ENCODE results near the gene SH3BP5L. TPM values are rescaled to one million over a fixed set of nuclear protein-coding genes. Genes with fewer than 3 reads are reported as not detected.
"Not testable (repeated sequence)": the region's sequence is repeated elsewhere in the genome, so short reads cannot be mapped to it uniquely, and the experiment has no call there.

Gene SH3BP5L
- total and polyA plus RNA-seq, 2 experiments from 2014 or later, result 6.5 to 17.2 TPM

DNA sequence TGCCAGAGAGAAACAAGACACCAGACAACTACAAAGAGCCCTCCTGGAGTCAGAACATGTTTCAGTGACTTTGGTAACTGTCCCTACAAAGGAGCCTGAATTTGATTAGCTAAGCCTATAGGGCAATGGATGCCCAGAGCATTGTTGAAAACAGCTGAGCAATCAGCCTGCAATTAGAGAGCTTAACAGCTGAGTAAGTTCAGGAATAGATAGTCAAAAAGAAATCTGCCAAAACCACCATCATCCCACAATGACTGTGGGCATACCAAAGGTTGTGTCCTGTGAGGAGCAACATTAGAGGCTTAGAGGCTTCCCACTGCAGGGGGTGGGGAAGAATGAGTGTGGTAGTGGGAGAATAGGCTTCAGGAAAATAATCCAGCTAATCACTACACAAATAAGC lies 32.1 kb downstream of the SH3BP5L start:
- no peak for DNase-seq (ENCODE audit: low spot score)
- no peaks in the 10 kb centered on the region for H3K36me3 ChIP-seq (replicated peaks; ENCODE audit: insufficient read depth, low read depth)
- no peaks in the 10 kb centered on the region for H3K9me2 ChIP-seq (replicated peaks; ENCODE audit: insufficient read depth)
- TF ChIP-seq EZH2phosphoT487 (IDR thresholded peaks at IDR 0.05; ENCODE audit: low read depth, severe bottlenecking, unreplicated experiment), result no peak
- TF ChIP-seq EZH2 (IDR thresholded peaks at IDR 0.05; ENCODE audit: borderline replicate concordance), result no peak
- TF ChIP-seq, protein P1, sequence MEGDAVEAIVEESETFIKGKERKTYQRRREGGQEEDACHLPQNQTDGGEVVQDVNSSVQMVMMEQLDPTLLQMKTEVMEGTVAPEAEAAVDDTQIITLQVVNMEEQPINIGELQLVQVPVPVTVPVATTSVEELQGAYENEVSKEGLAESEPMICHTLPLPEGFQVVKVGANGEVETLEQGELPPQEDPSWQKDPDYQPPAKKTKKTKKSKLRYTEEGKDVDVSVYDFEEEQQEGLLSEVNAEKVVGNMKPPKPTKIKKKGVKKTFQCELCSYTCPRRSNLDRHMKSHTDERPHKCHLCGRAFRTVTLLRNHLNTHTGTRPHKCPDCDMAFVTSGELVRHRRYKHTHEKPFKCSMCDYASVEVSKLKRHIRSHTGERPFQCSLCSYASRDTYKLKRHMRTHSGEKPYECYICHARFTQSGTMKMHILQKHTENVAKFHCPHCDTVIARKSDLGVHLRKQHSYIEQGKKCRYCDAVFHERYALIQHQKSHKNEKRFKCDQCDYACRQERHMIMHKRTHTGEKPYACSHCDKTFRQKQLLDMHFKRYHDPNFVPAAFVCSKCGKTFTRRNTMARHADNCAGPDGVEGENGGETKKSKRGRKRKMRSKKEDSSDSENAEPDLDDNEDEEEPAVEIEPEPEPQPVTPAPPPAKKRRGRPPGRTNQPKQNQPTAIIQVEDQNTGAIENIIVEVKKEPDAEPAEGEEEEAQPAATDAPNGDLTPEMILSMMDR (IDR thresholded peaks at IDR 0.05; ENCODE audit: poor library complexity), result no peak
- H2AFZ ChIP-seq, result no peak overlapping the region
- H3K9me3 ChIP-seq (ENCODE audit: low read depth), result no peaks in the 10 kb centered on the region
- H3K4me3 ChIP-seq, result no peak overlapping the region
- no peak overlapping the region for H3K27ac ChIP-seq
- no peaks in the 10 kb centered on the region for H3K4me1 ChIP-seq (ENCODE audit: insufficient read depth)
- H3K4me2 ChIP-seq, result no peak overlapping the region
- H3K79me2 ChIP-seq, result no peaks in the 10 kb centered on the region
- H3K27me3 ChIP-seq, result no peaks in the 10 kb centered on the region
- H4K20me1 ChIP-seq (ENCODE audit: insufficient read depth, poor library complexity, severe bottlenecking), result no peaks in the 10 kb centered on the region

GRCh38 chr1:248792342-248792741 lies 33.4 kb downstream of the SH3BP5L start:
- H3K79me2 ChIP-seq, result no peaks in the 10 kb centered on the region
- no peak overlapping the region for H3K4me2 ChIP-seq
- H3K9me3 ChIP-seq (ENCODE audit: low read depth), result no peaks in the 10 kb centered on the region
- no peak overlapping the region for H2AFZ ChIP-seq
- H4K20me1 ChIP-seq (ENCODE audit: insufficient read depth, poor library complexity, severe bottlenecking), result no peaks in the 10 kb centered on the region
- TF ChIP-seq, protein P1 (IDR thresholded peaks at IDR 0.05; ENCODE audit: poor library complexity), result no peak
- TF ChIP-seq EZH2phosphoT487 (IDR thresholded peaks at IDR 0.05; ENCODE audit: low read depth, severe bottlenecking, unreplicated experiment) (no peak), EZH2 (IDR thresholded peaks at IDR 0.05; ENCODE audit: borderline replicate concordance) (no peak)
- 86% methylated on average over 5 of the region's 5 CpGs for WGBS (ENCODE audit: low lambda C conversion rate, missing lambda C conversion rate)
- H3K9me2 ChIP-seq (replicated peaks; ENCODE audit: insufficient read depth), result no peaks in the 10 kb centered on the region
- no peak overlapping the region for H3K4me3 ChIP-seq
- no peaks in the 10 kb centered on the region for H3K27me3 ChIP-seq
- DNase-seq (ENCODE audit: low spot score), result no peak
- H3K27ac ChIP-seq, result no peak overlapping the region
- H3K4me1 ChIP-seq (ENCODE audit: insufficient read depth), result no peaks in the 10 kb centered on the region
- H3K36me3 ChIP-seq (replicated peaks; ENCODE audit: insufficient read depth, low read depth), result no peaks in the 10 kb centered on the region

GRCh38 chr1:248791010-248791409 lies 34.7 kb downstream of the SH3BP5L start:
- Histone ChIP-seq H3K27ac (no peak overlapping the region), H3K36me3 (replicated peaks; ENCODE audit: insufficient read depth, low read depth) (no peaks in the 10 kb centered on the region), H4K20me1 (ENCODE audit: insufficient read depth, poor library complexity, severe bottlenecking) (no peaks in the 10 kb centered on the region), H3K79me2 (no peaks in the 10 kb centered on the region), H3K27me3 (no peaks in the 10 kb centered on the region), H3K9me3 (ENCODE audit: low read depth) (no peaks in the 10 kb centered on the region), H3K4me2 (no peak overlapping the region), H3K9me2 (replicated peaks; ENCODE audit: insufficient read depth) (no peaks in the 10 kb centered on the region), H3K4me1 (ENCODE audit: insufficient read depth) (no peaks in the 10 kb centered on the region), H3K4me3 (no peak overlapping the region), H2AFZ (no peak overlapping the region)
- no peak for DNase-seq (ENCODE audit: low spot score)
- TF ChIP-seq EZH2 (IDR thresholded peaks at IDR 0.05; ENCODE audit: borderline replicate concordance), result no peak
- WGBS (ENCODE audit: low lambda C conversion rate, missing lambda C conversion rate), result 78% methylated on average over 4 of the region's 4 CpGs

GRCh38 chr1:248790456-248790855 lies 35.3 kb downstream of the SH3BP5L start:
- TF ChIP-seq, protein P1 (IDR thresholded peaks at IDR 0.05; ENCODE audit: poor library complexity), result no peak
- TF ChIP-seq EZH2phosphoT487 (IDR thresholded peaks at IDR 0.05; ENCODE audit: low read depth, severe bottlenecking, unreplicated experiment) (no peak), EZH2 (IDR thresholded peaks at IDR 0.05; ENCODE audit: borderline replicate concordance) (no peak)
- H3K4me3 ChIP-seq, result no peak overlapping the region
- WGBS (ENCODE audit: low lambda C conversion rate, missing lambda C conversion rate), result 70% methylated on average over 5 of the region's 5 CpGs
- H3K4me2 ChIP-seq, result no peak overlapping the region
- H3K79me2 ChIP-seq, result no peaks in the 10 kb centered on the region
- no peak overlapping the region for H2AFZ ChIP-seq
- no peaks in the 10 kb centered on the region for H3K9me2 ChIP-seq (replicated peaks; ENCODE audit: insufficient read depth)
- H4K20me1 ChIP-seq (ENCODE audit: insufficient read depth, poor library complexity, severe bottlenecking), result no peaks in the 10 kb centered on the region
- H3K9me3 ChIP-seq (ENCODE audit: low read depth), result no peaks in the 10 kb centered on the region
- H3K36me3 ChIP-seq (replicated peaks; ENCODE audit: insufficient read depth, low read depth), result no peaks in the 10 kb centered on the region
- DNase-seq (ENCODE audit: low spot score), result no peak
- H3K27me3 ChIP-seq, result no peaks in the 10 kb centered on the region
- no peak overlapping the region for H3K27ac ChIP-seq
- H3K4me1 ChIP-seq (ENCODE audit: insufficient read depth), result no peaks in the 10 kb centered on the region

DNA sequence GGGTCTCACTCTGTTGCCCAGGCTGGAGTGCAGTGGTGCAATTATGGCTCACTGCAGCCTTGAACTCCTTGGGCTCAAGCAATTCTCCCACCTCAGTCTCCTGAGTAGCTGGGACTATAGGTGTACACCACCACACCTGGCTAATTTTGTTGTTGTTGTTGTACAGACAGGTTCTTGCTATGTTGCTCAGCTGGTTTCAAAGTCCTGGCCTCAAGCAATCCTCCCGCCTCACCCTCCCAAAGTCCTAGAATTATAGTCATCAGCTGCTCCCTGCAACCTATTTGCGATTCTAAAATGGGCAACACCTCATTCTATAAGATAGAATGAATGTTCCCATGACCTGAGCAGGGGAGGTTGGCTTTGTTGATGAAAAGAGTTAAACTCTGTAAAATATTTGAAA lies 36.4 kb downstream of the SH3BP5L start:
- H3K9me3 ChIP-seq (ENCODE audit: low read depth); H3K9me2 ChIP-seq (replicated peaks; ENCODE audit: insufficient read depth); H3K36me3 ChIP-seq (replicated peaks; ENCODE audit: insufficient read depth, low read depth); H3K79me2 ChIP-seq; H4K20me1 ChIP-seq (ENCODE audit: insufficient read depth, poor library complexity, severe bottlenecking); H3K4me2 ChIP-seq; H3K27me3 ChIP-seq; H3K27ac ChIP-seq; DNase-seq (ENCODE audit: low spot score); H3K4me1 ChIP-seq (ENCODE audit: insufficient read depth); H3K4me3 ChIP-seq; H2AFZ ChIP-seq: not testable (repeated sequence)
- WGBS (ENCODE audit: low lambda C conversion rate, missing lambda C conversion rate), result 48% methylated on average over 2 of the region's 2 CpGs
